ENCODE data around the gene ETS1.

GRCh38 chr11:128467041-128467440 is 120.3 kb downstream of the ETS1 start:
- TF ChIP-seq CTCF (IDR thresholded peaks at IDR 0.05) (no peak), POLR2A (IDR thresholded peaks at IDR 0.05) (no peak)

Data from Peyer's patch (tissue), 4 donors.